ENCODE measurements around the gene MYOF.

GRCh38 chr10:93342921-93343320 lies 139.2 kb downstream of the MYOF start:
- no peak for TF ChIP-seq CTCF (IDR thresholded peaks at IDR 0.05)
- no peak for TF ChIP-seq POLR2A (IDR thresholded peaks at IDR 0.05)
